H1 (cell line): ENCODE data around the gene BTBD10. TPM values are rescaled to one million over a fixed set of nuclear protein-coding genes. Genes with fewer than 3 reads are reported as not detected.

ENCODE experiments used
- CBX8 ChIP-seq: fragments of 300-800, 300-1000 bp; sonication (generic); IDR thresholded peaks from 2 replicates; pipeline ENCODE4 v1.7.1; 2016; ENCODE audit warnings: low read depth, low read length, borderline replicate concordance
- GABPA ChIP-seq: IDR thresholded peaks from 2 replicates; pipeline ENCODE4 v1.6.1; 2011; ENCODE audit warnings: mild to moderate bottlenecking, low read length, moderate library complexity, borderline replicate concordance; ENCODE audit not compliant: insufficient read depth
- SIRT6 ChIP-seq: IDR thresholded peaks from one replicate; pipeline ENCODE4 v1.7.1; 2012; ENCODE audit warnings: low read length, inconsistent platforms
- TEAD4 ChIP-seq: IDR thresholded peaks from 2 replicates; pipeline ENCODE4 v1.6.1; 2012; ENCODE audit warnings: low read depth, low read length, inconsistent platforms, mixed read lengths
- polyA plus RNA-seq, 7 experiments: library from polyadenylated mRNA; depleted of rRNA in 3 of 7; stranded (reverse) in 5 of 7; unstranded in 2 of 7; fragments of >200 nt in 5 of 7; fragments of 200-250 nt in 2 of 7; gene quantifications; 1 replicate in 5 of 7; 2 replicates in 1 of 7; 4 replicates in 1 of 7; pipeline versions ENCODE4 v1.2.1 to v1.2.3, GENCODE V29; 2011 to 2013; ENCODE audit warnings: missing spikeins in 2 of 7, mixed read lengths in 2 of 7
- total RNA-seq: library from RNA; stranded (reverse); fragmentation: NEBNext Ultra II Directional; extraction: Animal tissue kit (Norgen Biotek cat#: 25700); gene quantifications from 2 replicates; pipeline ENCODE4 v1.2.1, GENCODE V29; 2021
- TF ChIP-seq, protein P1 (sequence below): IDR thresholded peaks from 2 replicates; pipeline ENCODE4 v1.6.1; 2011; ENCODE audit warnings: low read depth, mild to moderate bottlenecking, low read length; ENCODE audit not compliant: insufficient read depth

BTBD10 gene
- total and polyA plus RNA-seq, 2 of the 8 experiments (the other 6 are each of a cell fraction or from before 2014, with no cell fraction given), result 13.8 to 22.2 TPM

DNA sequence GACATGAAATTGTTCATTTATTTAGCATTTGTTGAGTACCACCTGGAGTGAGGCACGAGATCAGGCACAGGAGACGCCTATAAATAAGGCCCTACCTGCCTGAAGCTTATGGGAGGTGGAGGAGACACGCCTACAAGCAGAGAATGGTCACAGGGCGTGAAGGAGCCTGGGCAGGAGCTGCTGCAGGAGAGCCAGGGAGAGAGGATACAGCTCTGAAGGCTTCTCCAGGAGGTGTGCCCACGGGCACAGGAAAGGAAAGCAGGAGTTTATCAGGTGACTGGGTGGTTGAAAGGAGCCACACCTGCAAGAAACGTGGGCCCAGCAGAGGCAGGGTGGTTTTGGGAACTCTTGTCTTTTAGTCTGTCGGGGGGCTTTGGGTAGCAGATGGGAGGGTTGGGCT is 115.1 kb downstream of the BTBD10 start (continued):
- TF ChIP-seq, protein P1, sequence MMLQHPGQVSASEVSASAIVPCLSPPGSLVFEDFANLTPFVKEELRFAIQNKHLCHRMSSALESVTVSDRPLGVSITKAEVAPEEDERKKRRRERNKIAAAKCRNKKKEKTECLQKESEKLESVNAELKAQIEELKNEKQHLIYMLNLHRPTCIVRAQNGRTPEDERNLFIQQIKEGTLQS, result no peak
- TF ChIP-seq SIRT6 (no peak), TEAD4 (no peak), CBX8 (no peak), GABPA (no peak)
